ENCODE data around the gene KCNIP2.

The KCNIP2 gene

DNA sequence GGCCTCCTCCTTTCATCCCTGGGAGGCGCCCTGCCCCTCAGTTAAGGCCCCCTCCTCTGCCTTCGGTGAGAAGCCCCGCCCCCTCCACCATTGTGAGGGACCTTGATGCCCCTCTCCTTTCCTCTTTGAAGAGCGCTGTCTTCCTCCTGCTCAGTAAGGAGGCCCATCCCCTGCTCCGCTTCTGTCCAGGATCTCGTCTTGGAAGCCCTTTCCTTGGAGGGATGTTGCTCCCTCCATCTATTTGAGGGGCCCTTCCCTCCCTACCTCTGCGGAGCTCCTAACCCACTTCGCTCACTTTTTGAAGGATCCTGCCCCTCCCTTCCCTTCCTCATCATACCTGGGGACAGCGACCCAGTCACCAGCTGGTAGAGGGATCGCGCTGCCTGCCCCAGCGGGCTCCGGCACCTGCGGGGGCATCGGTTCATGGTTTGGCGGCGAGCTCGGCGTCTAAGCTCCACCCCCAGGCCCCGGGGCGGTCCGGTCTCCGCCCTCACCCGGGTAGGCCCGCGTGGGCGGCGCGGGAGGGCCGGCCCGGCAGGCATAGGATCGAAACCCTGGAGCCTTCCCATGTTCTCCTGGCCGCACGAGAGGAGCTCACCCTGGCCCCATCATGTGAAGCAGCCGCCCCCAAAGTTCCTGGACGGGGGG, 4.1 kb downstream of the KCNIP2 start:
- TF ChIP-seq GATA2 (IDR thresholded peaks at IDR 0.05; ENCODE audit: low read depth, low read length) (no peak), GATA3 (IDR thresholded peaks at IDR 0.05; ENCODE audit: low read depth, low read length) (no peak)

DNA sequence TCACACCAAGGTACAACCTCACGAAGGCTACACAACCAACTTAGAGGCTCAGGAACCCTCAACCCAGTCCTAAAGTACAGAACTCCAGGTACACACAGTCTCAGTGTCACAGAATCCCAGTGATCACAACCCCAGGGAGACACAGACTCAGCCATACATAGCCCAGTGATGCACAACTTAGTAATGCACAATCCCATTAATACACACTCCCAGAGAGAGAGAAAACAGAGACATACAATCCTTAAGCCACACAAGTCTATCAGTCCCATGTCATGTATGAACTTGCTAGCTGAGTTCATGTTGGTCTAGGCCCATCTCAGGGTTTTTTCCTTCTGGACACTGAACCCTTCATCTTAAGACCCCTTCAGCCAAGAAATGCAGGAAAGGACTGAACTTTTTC, 4.6 kb downstream of the KCNIP2 start:
- TF ChIP-seq GATA2 (IDR thresholded peaks at IDR 0.05; ENCODE audit: low read depth, low read length) (no peak), GATA3 (IDR thresholded peaks at IDR 0.05; ENCODE audit: low read depth, low read length) (no peak)

DNA sequence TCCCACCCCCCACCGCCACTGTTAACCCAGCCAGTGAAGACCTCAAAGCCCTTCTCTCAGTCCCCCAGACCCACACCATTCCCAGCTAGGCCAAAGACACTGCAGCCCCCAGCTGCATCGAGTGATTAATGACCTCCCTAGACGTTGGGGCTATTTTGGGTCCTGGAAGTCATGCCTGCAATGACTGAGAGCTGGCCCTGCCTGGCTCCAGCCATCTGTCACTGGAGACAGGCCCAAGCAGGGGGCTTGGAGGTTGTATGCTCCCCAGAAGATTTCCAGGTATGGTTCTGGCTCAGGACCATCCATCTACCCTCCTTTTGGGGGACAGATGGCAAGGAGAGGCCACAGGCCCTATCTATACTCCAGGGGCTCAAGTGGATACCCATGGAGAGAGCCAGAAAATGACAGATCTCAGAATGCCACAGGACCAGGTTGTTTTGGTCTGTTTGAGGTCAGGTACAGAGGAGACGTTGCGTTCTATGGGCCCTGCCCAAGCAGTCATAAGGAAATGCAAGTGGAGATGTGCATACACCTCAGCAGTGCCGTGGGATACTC, 5.1 kb downstream of the KCNIP2 start:
- no peak for TF ChIP-seq GATA3 (IDR thresholded peaks at IDR 0.05; ENCODE audit: low read depth, low read length)
- no peak for TF ChIP-seq GATA2 (IDR thresholded peaks at IDR 0.05; ENCODE audit: low read depth, low read length)

DNA sequence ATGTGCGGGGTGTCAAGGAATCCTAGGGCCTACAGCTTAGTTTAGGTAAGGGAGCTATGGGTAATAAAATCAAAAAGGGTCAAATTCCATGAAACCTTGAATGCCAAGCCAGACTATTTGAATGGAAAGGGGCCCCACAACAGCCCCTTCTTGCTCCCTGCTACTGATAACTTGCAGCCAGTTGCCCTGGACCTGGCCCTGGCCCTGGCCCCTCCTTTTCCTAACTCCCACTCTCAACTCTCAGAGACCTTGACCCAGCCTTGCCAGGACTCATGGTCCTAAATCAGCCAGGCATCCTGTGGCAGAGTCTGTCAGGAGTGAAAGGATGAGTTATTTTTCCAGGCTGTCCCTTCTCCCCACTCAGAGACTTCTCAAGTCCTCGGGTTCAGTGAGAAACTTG, 5.9 kb downstream of the KCNIP2 start:
- TF ChIP-seq GATA2 (IDR thresholded peaks at IDR 0.05; ENCODE audit: low read depth, low read length) (no peak), GATA3 (IDR thresholded peaks at IDR 0.05; ENCODE audit: low read depth, low read length) (no peak)

DNA sequence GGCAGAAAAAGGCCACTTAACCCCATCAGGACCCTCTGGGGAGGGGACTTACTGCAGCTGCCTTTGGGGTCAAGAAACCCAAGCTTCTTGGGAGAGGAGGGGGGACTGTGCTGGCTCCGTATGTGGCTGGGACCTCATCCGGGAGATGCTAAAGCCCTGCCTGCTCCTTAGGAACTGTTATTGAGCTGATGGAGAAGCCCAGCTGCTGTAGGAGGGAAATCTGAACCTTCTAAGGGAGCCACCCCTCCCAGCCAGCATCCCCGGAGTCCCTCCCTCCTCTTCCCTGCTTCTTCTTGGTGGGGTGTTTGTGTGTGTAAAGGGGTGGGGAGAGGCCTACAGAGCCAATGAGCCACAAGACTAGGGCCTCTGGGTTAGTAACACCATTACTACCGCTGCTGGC, 8.2 kb downstream of the KCNIP2 start:
- TF ChIP-seq GATA3 (IDR thresholded peaks at IDR 0.05; ENCODE audit: low read depth, low read length) (no peak), GATA2 (IDR thresholded peaks at IDR 0.05; ENCODE audit: low read depth, low read length) (no peak)

DNA sequence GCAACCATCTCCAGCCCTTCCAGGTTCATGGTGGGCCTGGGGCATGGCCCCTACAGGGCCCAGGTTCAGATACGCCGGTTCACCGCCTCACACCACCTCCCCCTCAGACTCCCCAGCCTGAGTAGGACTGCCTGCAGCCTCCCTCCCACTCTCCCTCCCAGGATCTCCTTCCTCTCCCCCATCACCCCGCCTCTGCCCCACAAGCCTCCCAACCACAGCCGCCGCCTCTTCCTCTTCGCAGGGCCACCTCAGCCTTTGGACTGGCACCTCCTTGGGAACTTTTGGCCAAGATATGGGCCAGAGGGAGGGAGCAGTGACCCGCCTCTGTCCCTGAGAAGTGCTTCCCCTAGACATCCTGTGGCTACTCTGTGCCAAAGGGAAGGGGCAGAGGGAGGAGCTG, 9.3 kb downstream of the KCNIP2 start:
- no peak for TF ChIP-seq GATA2 (IDR thresholded peaks at IDR 0.05; ENCODE audit: low read depth, low read length)
- no peak for TF ChIP-seq GATA3 (IDR thresholded peaks at IDR 0.05; ENCODE audit: low read depth, low read length)

DNA sequence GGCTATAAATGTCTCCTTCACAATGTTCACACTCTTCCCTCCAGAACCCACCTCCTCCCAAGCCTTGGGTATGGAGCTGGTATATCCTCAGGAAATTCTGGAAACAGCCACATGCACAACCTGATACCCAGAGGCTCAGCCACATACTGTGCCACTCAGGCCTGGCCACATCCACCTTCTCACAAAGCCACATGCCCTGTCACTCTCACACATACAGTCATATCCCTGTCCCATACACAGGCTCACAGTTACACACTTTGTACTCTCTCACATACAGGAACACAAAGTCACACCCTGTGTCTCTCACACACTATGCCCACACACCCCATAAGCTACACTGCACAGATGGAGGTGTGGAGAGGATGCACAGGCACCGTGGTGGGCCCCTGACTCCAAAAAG, 10.1 kb downstream of the KCNIP2 start:
- TF ChIP-seq GATA3 (IDR thresholded peaks at IDR 0.05; ENCODE audit: low read depth, low read length) = no peak
- no peak for TF ChIP-seq GATA2 (IDR thresholded peaks at IDR 0.05; ENCODE audit: low read depth, low read length)

DNA sequence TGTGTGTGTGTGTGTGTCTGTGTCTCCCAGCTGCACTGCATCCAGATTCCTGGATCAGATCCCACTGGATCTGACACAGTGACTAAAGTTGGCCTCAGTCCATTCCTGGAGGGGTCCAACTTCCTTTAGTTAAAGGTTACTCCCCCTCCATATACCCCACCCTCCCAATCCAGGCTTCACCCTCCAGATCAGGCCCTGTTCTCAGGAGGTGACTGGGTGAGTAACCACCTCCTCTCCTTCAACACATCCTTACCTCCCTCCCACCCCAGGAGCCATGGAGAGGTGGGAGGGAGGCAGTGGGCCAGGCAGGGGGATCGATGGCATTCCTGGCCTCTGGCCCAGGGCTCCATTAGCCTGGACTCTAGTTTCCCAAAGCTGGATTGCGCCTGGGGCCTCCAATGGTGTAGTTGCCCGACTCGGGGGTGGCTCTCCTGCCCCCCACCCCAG, 11.3 kb downstream of the KCNIP2 start:
- no peak for TF ChIP-seq GATA3 (IDR thresholded peaks at IDR 0.05; ENCODE audit: low read depth, low read length)
- no peak for TF ChIP-seq GATA2 (IDR thresholded peaks at IDR 0.05; ENCODE audit: low read depth, low read length)

DNA sequence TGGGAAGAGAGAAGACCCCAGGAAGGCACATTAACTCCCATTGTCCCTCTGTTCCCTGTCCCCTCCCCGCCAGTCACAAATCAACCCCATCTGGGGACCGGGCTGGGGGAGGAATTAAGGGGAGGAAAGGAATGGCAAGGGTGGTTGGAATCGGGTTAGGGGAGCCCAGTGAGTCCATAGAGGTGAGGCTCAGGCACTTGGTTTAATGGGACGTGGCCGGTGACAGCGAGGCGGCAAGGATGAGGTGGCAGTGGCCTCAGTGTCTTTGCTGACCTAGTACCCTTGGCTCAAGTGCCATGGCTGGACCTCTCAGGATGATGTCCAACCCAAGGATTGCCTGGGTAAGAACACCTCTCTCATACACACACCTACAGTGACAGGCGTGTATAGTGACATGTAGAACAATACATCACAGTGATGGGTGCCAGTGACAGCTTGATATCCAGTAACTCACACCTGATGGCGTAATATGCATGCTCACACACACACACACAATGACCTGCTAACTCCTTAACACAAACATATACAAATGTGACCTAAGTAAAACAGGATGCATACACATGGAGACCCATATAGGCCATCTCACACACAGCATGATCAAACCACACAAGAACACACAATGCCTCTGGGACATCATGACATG, 12.3 kb downstream of the KCNIP2 start:
- TF ChIP-seq GATA2 (IDR thresholded peaks at IDR 0.05; ENCODE audit: low read depth, low read length) = no peak
- TF ChIP-seq GATA3 (IDR thresholded peaks at IDR 0.05; ENCODE audit: low read depth, low read length) = no peak

DNA sequence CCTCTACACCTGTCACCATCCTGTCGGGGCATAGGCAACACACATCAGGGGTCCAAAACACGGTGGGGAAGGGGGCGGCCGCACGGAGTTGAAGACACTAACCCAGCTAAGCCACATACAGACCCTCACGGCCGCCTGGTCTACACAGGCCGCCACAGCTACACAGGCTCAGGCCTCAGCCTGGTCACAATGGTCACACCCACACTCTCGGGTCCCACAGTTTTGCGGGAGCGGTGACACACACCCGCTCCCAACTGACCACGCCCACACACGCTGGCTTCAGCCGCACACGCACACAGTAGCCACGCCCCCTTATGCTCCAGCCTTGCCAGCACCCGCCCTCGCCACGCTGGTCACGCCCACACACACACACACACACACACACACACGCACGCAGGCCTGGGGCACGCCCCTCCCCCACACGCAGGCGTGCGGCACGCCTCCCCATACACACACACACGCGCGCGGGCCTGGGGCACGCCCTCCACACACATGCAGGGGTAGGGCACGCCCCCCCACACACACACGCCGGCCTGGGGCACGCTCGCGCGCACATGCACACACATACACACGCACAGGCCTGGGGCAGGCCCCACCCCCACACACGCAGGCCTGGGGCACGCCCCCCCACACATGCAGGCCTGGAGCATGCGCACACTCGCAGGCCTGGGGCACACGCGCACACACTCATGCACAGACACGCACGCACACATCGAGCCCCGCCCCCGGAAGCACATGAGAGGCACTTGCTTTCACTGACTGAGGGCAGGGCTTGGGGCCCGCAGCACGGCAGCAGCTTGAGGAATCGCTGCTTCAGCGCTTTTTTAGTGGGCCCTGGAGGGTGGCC, 13.1 kb downstream of the KCNIP2 start:
- no peak for TF ChIP-seq GATA2 (IDR thresholded peaks at IDR 0.05; ENCODE audit: low read depth, low read length)

DNA sequence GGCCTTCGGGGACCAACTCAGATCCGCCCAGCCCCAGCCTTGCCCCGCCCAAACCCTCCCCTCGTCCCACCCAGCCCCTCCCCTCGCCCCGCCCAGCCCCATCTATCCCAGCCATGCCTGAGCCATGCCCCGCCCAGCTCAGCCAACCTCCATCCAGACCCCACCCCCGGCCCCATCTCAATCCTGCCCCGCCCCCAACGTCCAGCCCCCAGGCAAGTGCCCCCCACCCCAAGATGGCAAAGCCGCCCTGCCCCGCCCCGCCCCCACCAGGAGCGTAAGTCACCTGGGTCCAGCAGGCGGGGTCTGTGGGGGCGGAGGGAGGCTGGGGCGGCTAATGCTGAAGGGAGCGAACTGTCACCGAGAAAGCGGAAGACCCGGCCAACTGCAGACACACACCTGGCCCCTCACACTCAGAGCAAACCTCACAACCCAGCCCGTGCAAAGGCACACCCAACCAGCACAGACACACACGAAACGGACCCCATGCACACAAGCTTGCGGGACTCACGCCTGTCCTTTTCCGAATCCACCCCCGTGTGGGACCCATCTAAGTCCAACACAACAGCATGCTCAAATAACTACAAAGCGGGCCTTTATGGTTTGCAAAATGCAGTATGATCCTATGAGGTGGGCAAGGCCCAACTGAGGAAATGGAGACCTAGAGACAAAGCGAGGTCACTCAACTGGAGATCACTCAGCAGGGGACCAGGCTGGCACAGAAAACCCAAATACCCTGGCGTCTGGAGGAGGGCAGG, 13.9 kb downstream of the KCNIP2 start:
- TF ChIP-seq GATA2 (IDR thresholded peaks at IDR 0.05; ENCODE audit: low read depth, low read length) (no peak), GATA3 (IDR thresholded peaks at IDR 0.05; ENCODE audit: low read depth, low read length) (no peak)

DNA sequence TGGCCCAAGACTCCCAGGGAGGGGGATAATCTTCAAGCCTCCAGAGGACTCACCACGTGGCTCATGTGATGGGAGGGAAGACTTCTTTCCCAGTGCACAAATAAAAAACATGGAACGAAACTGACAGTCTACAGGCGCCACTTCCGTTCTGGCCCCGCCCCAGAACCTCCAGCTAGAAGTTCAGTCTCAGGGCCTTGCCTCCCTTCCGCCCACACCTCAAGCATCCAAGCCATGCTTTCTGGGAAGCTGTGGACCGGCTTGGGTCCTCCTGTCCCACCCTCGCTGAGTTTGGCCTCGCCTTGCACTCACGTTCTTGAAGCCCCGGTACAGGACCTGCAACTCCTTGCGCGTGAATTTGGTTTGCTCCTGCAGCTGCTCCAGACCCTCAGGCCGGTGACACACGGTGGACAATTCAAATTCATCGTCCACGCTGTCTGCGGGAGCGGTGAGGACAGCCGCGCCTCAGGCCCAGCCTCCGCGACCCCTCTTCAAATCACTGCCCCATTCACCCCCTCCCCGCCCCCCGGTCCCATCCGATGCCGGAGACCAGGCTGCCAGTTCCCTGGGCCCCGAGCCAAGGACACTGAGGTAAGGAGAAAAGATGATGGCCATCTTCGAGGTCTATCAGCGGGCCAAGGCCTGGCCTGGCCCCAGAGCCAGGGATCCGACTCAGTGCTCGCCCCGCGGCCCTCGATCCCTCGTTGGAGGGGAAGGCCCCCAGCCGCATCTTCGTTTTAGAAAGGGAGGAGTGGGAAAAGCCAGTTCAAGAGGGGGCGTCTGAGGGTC, 14.6 kb downstream of the KCNIP2 start:
- TF ChIP-seq GATA3 (IDR thresholded peaks at IDR 0.05; ENCODE audit: low read depth, low read length) (no peak), GATA2 (IDR thresholded peaks at IDR 0.05; ENCODE audit: low read depth, low read length) (no peak)

All from SH-SY5Y (cell line).